Ovary (tissue), 9 donors: Measurements from ENCODE around the gene SPPL2A. TPM values are rescaled to one million over a fixed set of nuclear protein-coding genes. Genes with fewer than 3 reads are reported as not detected.

Experiments
- DNase-seq, 5 donors: peaks; one replicate each; pipeline ENCODE4 v3.0.0-alpha.2; 2019 to 2020
- H3K27ac ChIP-seq, 2 donors: fragments of 200-600 bp; one replicate each; pipeline versions ENCODE4 v1.5.1 to v1.8.0; 2019 to 2022
- H3K27me3 ChIP-seq: fragments of 200-600 bp; one replicate; pipeline ENCODE4 v1.8.0; 2022
- H3K36me3 ChIP-seq: fragments of 200-600 bp; sonication (generic); one replicate; pipeline ENCODE4 v1.5.1; 2019
- H3K4me1 ChIP-seq: one replicate; pipeline ENCODE4 v1.8.1; 2013; ENCODE audit warnings: mild to moderate bottlenecking, moderate library complexity; ENCODE audit not compliant: insufficient read depth
- H3K4me3 ChIP-seq: fragments of 200-600 bp; sonication (generic); one replicate; pipeline ENCODE4 v1.5.1; 2017
- H3K9me3 ChIP-seq, 2 donors: fragments of 200-600 bp in 1 of 2; sonication (generic) in 1 of 2; one replicate each; pipeline versions ENCODE4 v1.5.1 to v1.8.1; 2013 to 2019; ENCODE audit warnings: mild to moderate bottlenecking in 1 of 2, moderate library complexity in 1 of 2
- EP300 ChIP-seq: sonication (generic); formaldehyde crosslinking; IDR thresholded peaks from one replicate; pipeline ENCODE4 v1.6.1; 2017; ENCODE audit warnings: antibody characterized with exemption
- POLR2A ChIP-seq: fragments of 450-650 bp; IDR thresholded peaks from one replicate; pipeline ENCODE4 v1.6.1; 2017; ENCODE audit warnings: antibody characterized with exemption, mild to moderate bottlenecking, moderate library complexity
- WGBS, 3 donors: extraction: QIAGEN DNeasy Blood & Tissue Kit in 1 of 3; methylation state at CpG; one replicate each; pipeline versions ENCODE4 v1.1.5 to v1.1.7; 2013 to 2017; 5-methylcytosine and 5-hydroxymethylcytosine counted together
- intact Hi-C, 4 donors: fragments of 100-400 bp; cut with DNase I; formaldehyde crosslinking; loops; one replicate each; pipeline versions ENCODE4 v1.11.0 to v1.15.1; 2022 to 2023
- polyA plus RNA-seq, 2 donors: library from polyadenylated mRNA; stranded (reverse); fragments of 200-250 nt in 1 of 2; fragments of 350-450 nt in 1 of 2; fragmentation: Illumina TruSeq in 1 of 2; extraction: RNeasy Lipid Tissue Mini Kit (QIAGEN cat#74804) in 1 of 2; gene quantifications; one replicate each; pipeline ENCODE4 v1.2.3, GENCODE V29; 2013 to 2014
- total RNA-seq, 7 donors: library from RNA; depleted of rRNA in 2 of 7; stranded (reverse); fragments of >200 nt in 2 of 7; fragmentation: NEBNext Ultra II Directional in 3 of 7; extraction: Animal tissue kit (Norgen Biotek cat#: 25700) in 3 of 7; gene quantifications; one replicate each; pipeline versions ENCODE4 v1.1.0 to v1.2.4, GENCODE V29; 2016 to 2023
- TF ChIP-seq, protein P1 (sequence below), 3 donors: fragments of 450-650 bp in 2 of 3; fragments of 200-600 bp in 1 of 3; IDR thresholded peaks; one replicate each; pipeline versions ENCODE4 v1.5.1 to v1.8.0; 2016 to 2022; ENCODE audit warnings: antibody characterized with exemption in 3 of 3, mild to moderate bottlenecking in 1 of 3
- donor health status: DM: no; HTN: no; CAD: no; lungs with moderate emphysema.
- donor health status: DM: no; HTN: no; CAD: no.
- donor health status: Bipolar disorder and iron deficiency.
- donor health status: DM: yes; HTN: yes; CAD: no.
- donor health status: DM: no; HTN: no; CAD: no.
- donor health status: DM: yes; HTN: yes; CAD: no.

Gene SPPL2A
- total and polyA plus RNA-seq, 9 donors: 15.4 to 97.2 (median 55.7) TPM

DNA sequence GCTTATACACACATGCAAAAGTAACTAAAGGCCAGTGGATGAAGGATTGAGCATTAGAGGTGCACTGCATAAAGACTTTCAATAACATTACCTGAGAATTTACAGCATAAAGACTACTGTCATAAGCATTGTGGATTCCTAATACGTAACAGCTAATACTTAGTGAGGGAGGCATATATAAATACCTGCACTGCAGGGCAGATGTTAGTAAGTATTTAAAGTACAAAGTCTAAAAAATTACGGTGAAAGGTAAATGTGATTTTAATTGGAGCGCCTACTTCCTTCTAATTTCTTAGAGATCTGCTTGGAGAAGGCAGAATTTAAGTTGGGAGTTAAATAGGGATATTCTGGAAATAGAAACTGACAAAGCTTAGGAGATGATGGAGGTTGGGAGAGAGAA, 53.5 kb downstream of the SPPL2A start:
- Histone ChIP-seq H3K9me3 (no peaks in the 10 kb centered on the region), H3K36me3 (no peaks in the 10 kb centered on the region), H3K27me3 (no peaks in the 10 kb centered on the region), H3K4me1 (no peaks in the 10 kb centered on the region), H3K27ac (no peak overlapping the region), H3K4me3 (no peak overlapping the region)
- TF ChIP-seq POLR2A (no peak), EP300 (no peak)
- TF ChIP-seq, protein P1, sequence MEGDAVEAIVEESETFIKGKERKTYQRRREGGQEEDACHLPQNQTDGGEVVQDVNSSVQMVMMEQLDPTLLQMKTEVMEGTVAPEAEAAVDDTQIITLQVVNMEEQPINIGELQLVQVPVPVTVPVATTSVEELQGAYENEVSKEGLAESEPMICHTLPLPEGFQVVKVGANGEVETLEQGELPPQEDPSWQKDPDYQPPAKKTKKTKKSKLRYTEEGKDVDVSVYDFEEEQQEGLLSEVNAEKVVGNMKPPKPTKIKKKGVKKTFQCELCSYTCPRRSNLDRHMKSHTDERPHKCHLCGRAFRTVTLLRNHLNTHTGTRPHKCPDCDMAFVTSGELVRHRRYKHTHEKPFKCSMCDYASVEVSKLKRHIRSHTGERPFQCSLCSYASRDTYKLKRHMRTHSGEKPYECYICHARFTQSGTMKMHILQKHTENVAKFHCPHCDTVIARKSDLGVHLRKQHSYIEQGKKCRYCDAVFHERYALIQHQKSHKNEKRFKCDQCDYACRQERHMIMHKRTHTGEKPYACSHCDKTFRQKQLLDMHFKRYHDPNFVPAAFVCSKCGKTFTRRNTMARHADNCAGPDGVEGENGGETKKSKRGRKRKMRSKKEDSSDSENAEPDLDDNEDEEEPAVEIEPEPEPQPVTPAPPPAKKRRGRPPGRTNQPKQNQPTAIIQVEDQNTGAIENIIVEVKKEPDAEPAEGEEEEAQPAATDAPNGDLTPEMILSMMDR (IDR thresholded peaks at IDR 0.05): no peak
- no peak for DNase-seq
- intact Hi-C loops: no loop called here
- 93 to 97% (median 93%) methylated on average over 3 of the region's 3 CpGs for whole genome bisulfite sequencing, 3 donors

DNA sequence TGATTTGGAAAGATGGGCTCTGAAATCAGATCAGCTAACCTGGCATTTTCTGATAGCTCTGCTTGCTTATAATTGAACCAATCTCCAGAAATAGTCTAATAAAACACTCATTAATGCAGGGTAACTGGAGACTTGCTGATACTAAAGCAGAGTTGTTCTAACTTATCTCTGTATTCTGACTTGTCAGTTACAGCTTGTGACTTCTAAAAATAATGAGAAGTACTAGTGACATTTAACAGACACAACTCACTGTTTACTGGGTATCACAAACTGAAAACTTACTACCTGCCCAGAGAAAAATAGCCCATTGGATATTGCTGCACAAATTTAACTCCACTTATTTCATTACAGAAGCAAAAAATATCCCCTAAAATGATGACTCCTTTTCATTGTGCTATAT, 54.9 kb downstream of the SPPL2A start:
- intact Hi-C loops: no loop called here
- no peaks in the 10 kb centered on the region for H3K27me3 ChIP-seq
- H3K27ac ChIP-seq: no peak overlapping the region
- H3K9me3 ChIP-seq: no peaks in the 10 kb centered on the region
- no peaks in the 10 kb centered on the region for H3K4me1 ChIP-seq
- H3K4me3 ChIP-seq: no peak overlapping the region
- no peaks in the 10 kb centered on the region for H3K36me3 ChIP-seq
- no peak for TF ChIP-seq EP300
- TF ChIP-seq, protein P1 (IDR thresholded peaks at IDR 0.05): no peak
- TF ChIP-seq POLR2A: no peak
- DNase-seq: no peak

DNA sequence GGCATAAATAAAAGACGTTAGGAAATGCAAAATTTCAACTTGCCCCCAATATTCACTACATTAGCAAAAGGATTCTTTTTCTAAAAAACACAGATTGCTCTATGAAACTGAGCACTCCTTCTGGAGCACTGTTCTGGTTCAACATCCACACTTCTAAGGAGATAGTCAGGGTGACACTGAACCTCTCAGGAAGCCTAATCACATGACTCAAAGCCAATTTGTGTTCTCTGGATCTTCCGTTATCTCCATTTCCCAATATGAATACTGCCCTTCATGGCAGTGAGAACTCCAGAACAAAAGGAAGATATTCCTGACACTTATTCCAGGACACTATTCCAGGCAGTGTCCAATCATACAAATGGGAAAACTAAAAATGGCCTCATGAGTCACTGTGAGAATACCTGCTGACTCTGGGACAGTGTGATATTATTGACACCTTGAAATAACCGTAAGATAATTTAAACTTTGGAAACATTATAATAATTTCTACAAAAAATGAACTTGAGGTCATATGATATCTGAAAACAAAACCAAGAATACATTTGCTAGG, 57.6 kb downstream of the SPPL2A start:
- H3K27ac ChIP-seq: no peak overlapping the region
- no peaks in the 10 kb centered on the region for H3K9me3 ChIP-seq
- intact Hi-C loops: no loop called here
- no peak overlapping the region for H3K4me3 ChIP-seq
- no peaks in the 10 kb centered on the region for H3K27me3 ChIP-seq
- no peak for DNase-seq
- WGBS, 3 donors: 85 to 91% (median 87%) methylated on average over 3 of the region's 3 CpGs
- H3K4me1 ChIP-seq: no peaks in the 10 kb centered on the region
- H3K36me3 ChIP-seq: no peaks in the 10 kb centered on the region
- TF ChIP-seq, protein P1 (IDR thresholded peaks at IDR 0.05): no peak
- no peak for TF ChIP-seq POLR2A
- no peak for TF ChIP-seq EP300

DNA sequence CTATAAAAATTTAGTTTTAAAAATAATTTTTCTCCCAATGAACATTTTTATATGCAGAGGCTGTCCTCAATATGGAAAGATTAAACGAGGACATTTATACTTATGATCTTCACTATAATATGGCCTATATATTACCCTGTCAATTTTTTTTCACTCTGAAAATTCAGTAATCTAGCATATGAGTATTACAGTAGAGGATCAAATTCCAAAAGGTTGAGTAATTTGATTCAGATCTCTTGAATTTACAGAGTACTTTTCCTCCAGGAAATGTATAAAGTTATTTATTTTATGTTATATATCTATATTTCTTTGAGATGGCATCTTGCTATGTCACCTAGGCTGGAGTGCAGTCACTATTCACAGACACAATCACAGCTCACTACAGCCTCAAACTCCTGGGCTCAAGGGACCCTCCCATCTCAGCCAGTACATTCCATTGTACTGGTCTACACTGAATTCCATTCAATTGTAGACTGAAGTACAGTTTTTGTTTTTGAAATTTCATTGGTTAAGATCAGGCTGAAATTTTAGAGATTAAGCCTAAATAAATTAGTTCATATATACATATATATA, 62.7 kb downstream of the SPPL2A start:
- 80 to 91% (median 82%) methylated on average over 1 of the region's 1 CpG for WGBS, 3 donors
- no peak for DNase-seq
- Histone ChIP-seq H3K27ac (no peak overlapping the region), H3K4me1 (no peaks in the 10 kb centered on the region), H3K4me3 (no peak overlapping the region), H3K36me3 (no peaks in the 10 kb centered on the region), H3K9me3 (no peaks in the 10 kb centered on the region), H3K27me3 (no peaks in the 10 kb centered on the region)
- intact Hi-C loops: no loop called here
- TF ChIP-seq POLR2A: no peak
- no peak for TF ChIP-seq EP300
- TF ChIP-seq, protein P1 (IDR thresholded peaks at IDR 0.05): no peak
